Inferior parietal cortex (tissue), 1 donor: ENCODE data around the gene LACTB.

Source experiments
- DNase-seq: peaks from one replicate; pipeline ENCODE4 v3.0.0-alpha.2; 2016; ENCODE audit errors: extremely low spot score

Gene LACTB

DNA sequence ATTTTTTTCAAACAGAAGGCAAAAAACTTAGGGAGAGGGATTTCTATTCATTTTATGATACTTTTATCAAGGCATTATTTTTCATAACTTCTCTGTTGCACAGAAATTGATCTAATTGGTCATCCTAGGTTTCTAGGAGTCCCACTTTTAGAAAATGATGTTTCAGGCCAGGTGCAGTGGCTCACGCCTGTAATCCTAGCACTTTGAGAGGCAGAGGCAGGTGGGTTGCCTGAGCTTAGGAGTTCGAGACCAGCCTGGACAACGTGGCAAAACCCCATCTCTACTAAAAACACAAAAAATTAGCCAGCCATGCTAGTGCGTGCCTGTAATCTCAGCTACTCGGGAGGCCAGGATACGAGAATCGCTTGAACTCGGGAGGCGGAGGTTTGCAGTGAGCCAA, 2.8 kb downstream of the LACTB start:
- no peak for DNase-seq

DNA sequence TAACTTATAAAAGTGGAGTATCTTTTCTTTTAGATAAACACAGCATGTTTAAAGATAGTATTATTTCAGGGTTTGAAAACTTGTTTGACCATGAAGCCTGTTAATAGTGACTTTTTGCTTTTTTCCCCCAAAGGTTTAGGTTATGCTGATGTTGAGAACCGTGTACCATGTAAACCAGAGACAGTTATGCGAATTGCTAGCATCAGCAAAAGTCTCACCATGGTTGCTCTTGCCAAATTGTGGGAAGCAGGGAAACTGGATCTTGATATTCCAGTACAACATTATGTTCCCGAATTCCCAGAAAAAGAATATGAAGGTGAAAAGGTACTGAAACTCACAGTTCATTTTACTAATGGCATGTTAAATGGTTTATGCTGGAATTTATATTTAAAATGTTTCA, 5.1 kb downstream of the LACTB start:
- DNase-seq = no peak

DNA sequence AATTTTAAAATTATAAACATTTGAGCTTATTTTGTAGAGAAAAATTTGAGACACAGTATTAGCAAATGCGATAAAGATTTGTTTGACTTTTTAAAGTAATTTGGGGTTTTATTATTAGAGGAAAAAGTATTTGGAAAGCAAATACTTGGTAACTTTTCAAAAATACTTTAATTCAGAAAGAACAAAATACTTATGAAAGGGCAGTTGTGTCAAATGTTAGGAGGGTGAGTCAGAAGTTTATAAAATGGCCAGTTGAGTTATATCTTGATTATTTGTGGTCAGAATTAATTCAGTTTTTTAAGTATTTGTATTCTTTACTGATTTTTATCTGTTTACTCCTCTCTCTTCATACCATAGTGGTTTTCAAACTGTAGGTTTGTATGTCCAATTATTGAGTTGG, 12.1 kb downstream of the LACTB start:
- no peak for DNase-seq

DNA sequence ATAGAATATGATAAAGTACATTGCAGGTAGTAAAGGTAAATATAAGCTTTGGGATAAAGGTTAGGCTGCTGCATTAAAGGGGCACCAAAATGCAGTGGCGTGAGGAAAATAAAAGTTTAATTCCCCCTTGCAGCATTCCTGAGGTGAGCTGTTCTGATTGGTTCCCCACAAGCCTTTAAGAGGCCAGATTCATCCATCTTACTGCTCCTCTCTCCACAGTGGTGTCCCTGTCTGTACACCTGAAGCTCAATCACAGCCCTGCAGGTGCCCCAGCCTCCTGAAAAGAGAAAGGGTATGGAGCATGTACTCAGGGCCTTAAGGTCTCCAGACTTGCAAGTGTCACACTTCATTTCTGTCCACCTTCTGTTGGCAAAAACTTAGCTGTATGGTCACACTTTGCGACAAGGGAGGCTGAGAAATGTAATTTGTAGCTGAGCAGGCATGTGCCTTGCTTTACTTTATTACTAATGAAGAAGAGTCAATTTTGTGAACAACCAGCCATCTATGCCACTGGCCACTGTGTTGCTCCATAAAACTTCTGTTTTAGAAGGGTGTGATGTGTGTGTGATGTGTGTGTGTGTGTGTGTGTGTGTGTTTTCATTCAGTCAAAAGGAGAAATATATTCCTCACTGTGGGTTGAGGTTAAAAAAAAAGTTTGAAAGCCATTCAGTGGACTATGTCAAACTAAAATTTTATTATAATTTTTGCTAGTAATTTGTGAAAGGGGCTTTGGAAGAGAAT, 12.8 kb downstream of the LACTB start:
- no peak for DNase-seq

DNA sequence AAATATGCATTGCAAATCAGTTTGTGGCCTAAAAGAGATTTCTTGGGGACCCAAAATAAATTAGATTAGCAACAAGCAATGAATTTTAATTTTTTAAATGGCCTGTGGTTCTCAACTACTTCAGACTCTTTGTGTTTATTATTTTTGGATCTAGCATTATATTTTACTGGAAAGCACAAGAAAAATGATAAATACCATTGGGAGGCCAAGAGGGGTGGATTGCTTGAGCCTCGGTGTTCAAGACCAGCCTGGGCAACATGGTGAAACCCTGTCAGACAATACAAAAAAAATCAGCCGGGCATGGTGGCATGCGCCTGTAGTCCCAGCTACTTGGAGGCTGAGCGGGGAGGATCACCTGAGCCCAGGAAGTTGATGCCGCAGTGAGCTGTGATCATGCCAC, 13.6 kb downstream of the LACTB start:
- no peak for DNase-seq

DNA sequence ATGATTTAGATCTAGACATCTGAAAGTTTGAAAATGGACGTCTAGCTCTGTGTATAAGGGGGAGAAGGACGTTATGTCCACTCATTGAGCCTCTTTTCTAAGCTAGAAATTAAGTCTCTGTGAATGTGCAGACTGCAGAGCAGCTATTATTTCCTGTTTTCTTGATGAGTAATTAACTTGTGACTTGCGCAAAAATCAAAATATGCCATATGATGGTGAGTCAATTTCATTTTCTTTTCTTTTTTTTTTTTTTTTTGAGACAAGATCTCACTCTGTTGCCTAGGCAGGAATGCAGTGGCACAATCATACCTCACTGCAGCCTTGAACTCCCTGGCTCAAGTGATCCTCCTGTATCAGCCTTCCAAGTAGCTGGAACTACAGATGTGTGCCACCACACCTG, 14.1 kb downstream of the LACTB start:
- DNase-seq = peak; percentile 15

DNA sequence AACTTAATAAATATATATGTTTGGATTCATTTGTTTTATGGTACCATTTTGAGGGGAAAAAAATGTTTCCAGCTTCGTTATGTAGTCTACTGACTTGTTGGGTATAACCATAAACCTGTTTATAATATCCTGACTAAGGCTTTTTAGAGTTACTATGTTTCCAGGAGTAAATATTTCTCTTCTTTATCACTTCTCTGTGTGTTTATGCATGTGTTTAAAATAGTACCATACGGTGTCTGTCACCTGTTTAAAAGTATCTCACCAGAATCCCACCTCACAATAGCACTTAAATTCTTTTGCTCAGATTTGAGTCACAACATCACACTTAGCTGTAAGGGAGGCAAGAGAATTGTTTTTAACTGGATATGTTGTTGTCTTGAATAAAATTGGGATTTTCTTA, 15.1 kb downstream of the LACTB start:
- DNase-seq = peak; percentile 8

DNA sequence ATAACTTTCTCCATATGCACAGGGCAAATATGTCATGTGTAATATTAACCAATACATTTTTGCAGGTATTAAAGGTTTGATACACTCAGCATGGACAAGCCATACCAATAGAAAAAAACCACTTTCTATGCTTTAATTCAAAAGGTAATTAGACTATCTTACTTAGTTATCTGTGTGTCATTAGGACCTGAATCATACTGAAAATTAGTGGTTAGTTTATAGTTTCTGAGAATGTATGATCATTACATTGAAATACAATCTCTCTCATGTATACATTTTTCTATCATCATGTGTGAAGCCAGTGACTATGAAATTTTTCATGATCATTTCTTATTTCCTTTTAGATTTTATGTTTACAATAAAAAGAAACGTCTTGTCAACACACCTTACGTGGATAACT, 19.3 kb downstream of the LACTB start:
- no peak for DNase-seq

DNA sequence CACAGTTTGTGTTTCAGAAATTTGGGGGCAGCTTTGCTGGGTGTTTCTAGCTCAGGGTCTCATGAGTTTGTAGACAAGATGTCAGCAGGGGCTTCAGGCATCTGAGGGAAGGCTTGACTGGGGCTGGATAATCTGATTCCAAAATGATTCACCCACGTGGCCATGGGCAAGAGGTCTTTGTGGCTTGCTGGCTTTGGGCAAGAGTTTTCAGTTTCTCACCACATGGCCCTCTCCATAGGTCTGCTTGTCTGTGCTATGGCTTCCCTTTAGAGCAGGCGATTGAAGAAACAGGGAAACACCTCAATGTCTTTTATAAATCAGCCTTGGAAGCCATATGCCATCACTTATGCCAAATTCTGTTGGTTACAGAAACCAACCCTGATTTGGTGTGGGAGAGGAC, 23.8 kb downstream of the LACTB start:
- DNase-seq = no peak

DNA sequence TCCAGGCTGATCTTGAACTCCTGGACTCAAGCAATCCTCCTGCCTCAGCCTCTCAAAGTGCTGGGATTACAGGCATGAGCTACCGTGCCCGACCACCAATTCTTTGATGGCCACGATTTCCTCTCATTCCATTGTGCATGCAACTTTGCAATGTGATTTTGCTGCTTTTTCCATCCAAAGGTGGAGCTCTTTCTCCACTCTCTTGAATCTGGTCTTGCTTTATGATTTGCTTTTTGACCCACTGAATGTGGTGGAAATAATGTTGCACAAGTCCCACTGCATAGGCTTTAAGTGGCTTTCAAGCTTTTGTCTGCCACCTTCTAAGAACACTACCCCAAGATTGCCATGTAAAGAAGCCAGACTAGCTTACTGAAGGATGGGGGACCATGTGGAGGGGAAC, 25.0 kb downstream of the LACTB start:
- DNase-seq = no peak

DNA sequence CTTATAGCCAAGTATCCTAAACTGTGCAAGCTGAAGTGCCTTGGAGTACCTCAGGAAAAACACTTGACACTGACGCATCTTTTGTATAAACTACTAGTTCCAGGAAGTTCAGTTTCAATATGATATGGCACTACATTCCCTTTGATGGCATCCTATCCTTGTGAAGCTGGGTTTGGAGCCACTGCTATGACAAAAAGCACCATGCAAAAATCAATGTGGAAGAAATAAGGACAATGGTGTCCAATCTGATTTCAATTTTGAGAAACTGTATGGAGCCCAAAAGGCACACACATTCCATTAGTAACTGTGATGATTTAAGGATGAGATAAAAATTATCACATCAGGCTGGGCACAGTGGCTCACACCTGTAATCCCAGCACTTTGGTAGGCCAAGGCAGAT, 30.0 kb downstream of the LACTB start:
- no peak for DNase-seq

DNA sequence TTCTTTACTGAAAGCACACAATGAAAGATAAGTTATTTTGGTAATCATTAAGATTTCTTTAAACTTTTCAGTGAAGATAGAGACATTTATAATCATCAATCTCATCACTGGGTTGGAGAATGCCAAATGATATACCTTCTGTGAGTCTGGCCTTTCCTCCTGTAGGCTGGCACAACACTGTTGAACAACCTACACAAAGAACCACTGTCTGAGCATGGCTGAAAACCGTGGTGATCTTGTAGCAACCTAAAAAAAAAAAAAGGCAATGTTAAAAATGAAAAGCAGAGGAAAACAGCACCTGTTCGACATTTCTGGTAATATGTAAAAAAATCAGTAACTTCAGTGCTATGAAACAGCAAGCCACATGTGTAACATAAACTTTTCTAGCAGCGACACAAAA, 33.8 kb downstream of the LACTB start:
- DNase-seq = no peak

DNA sequence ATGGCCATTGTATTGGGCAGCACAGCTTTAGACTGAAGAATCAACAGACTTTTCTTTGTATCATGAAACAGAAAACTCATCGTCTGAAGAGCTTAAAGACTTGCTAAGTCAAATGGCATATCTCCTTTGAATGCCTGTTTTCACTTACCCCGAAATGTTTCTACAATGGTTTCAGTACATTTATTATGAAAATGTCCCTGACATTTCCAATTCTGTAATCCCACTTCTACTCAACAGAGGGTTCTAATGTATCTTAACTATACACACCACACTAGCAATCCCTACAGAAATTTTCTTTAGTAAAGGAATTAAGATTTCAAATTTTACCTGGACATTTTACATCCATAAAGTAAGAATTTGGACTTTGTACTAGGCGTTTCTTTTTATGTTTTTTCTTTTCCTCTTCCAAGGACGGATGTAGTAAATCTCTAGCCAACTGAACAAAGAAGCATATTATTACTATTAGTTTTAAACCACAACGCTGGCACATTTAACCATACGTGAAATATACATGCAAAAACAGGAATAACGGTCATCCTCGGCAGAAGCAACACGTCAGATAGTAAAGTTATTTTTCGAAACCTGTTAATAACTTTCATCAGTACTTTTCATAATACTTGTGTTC, 34.5 kb downstream of the LACTB start:
- peak; percentile 40 for DNase-seq

DNA sequence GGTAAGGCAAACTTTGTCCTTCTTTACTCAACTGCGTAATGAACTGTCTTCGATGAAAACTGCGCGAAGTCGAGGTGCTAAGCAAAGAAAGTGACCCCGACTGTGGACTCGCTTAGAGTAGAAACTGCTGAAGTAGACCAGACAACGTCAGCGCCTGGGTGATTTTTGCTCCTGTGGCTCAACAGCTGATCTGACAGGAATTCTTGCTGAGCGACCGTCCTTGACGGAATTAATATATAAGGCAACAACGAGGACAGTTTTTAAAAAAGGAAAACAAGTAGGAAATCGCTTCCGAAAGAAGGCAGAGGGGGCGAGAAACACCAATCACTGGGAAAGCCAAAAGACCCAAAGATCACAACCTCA, 35.1 kb downstream of the LACTB start:
- peak; percentile 56 for DNase-seq

DNA sequence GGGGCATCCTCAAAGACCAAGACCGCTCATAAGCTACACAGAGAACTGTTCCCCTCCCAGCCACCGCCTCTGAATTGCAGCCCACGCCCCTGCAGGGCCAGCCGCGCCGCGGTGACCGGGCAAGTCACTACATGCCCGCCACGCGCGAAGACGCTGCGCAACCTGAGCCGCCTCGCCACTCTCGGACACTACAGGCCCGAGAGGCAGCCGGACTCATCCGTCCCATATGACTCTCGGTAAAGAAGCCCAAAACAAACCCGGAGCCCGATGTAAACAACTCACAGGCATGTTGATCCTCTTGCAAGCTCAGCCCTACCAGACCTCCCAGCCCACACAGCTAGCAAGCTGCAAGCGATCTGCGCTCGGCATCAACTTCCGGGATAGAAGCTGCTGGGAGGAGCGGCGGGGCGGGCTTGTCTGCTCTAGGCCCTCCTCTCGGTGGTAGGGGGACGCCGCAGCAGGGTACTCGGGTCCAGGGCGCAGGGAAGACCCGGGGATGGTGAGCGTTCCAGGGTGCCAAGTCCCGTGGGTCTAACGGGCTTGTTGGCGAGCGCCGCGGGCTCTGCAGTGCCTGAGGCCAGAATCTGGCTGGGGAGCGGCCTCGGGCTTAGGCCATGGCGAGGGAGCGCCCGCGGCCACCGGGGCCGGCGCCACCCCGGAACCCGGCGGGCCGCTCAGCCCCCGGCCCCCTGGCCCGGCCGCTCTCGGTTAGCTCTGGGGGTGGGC, 35.6 kb downstream of the LACTB start, which contains the start of gene RPS27L:
Gene RPS27L (minus strand): TSS at position 360 of the 726 bp plus-strand sequence. CDS start 72 bp downstream, at position 288.
- peak; percentile 89 for DNase-seq

DNA sequence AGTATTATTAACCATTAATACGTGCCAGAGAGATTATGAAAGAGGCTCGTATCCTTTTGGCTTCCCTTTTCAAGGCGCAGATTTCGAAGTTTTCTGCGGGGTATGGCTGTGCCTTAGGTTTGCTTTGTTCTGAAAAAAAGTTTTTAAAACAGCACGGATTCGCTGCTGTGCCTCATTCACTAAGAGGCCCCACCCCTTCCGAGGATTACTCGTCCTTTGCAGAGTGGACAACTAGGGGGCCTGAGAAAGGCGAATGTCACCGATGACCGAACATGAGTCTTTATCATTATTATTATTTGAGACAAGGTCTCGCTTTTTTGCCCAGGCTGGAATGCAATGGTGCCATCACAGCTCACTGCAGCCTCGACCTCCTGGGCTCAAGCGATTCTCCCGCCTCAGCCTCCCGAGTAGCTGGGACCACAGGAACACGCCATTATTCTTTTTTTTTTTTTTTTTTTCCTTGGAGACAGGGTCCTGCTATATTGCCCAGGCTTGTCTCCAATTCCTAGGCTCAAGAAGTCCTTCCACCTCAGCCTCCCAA, 36.3 kb downstream of the LACTB start:
- DNase-seq = peak; percentile 49

DNA sequence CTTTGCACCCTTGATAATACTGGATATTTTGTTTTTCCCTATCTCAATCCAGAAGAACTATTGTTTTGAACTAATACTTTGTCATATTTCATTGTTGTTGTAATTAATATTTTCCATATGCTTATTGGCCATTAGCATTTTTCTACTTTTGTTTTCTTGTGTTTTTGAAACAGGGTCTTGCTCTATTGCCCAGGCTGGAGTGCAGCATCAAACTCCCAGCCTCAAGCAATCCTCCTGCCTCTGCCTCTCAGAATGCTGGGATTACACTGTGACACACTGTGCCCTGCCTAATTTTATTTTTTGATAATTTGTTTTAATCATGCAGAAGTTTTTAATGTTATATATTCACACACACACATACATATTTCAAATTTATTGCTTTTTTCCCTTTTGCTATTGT, 39.0 kb downstream of the LACTB start:
- no peak for DNase-seq

DNA sequence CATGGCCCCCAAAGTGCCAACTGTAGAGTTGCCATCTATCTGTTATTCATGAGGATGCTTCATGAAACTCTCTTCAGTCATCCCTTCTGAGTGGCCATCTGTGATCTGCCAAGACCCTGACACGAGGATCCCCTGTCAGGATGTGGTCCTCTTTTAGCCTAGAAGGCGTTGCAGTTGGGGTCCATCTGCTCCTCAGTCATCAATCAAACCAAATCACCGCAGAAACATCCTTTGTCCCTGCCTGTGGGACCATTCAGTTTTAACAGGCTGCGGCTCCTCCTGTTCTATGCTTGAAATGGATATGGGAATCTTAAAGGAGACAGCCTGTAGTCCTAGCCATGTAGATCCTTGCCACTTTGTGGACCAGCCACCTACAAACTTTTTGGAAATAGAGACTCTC, 41.6 kb downstream of the LACTB start:
- DNase-seq = no peak

DNA sequence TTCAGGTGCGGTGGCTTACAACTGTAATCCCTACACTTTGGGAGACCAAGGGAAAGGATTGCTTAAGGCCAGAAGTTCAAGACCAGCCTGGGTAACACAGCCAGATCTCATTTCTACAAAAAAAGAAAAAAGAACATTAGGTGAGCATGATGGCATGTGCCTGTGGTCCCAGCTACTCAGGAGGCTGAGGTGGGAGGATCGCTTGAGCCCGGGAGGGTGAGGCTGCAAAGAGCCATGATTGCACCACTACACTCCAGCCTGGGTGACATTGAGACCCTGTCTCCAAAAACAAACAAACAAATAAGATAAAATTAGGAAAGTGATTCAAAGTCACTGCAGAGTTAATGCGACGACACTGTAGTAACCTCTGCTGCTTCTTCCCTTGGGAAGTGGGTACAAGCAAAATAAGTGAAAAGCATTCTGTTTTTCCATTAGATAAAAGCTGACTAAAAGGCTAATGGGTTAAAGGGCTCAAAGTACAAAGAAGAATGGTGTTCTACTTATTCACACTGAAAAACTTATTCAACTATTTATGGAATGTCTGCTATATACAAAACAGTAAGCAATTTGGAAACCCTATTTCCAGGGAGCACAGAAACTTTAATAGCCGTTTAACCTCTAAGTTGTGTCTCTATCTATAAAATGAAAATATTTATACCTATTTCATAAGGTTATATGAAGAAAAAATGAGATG, 43.7 kb downstream of the LACTB start:
- DNase-seq = no peak

DNA sequence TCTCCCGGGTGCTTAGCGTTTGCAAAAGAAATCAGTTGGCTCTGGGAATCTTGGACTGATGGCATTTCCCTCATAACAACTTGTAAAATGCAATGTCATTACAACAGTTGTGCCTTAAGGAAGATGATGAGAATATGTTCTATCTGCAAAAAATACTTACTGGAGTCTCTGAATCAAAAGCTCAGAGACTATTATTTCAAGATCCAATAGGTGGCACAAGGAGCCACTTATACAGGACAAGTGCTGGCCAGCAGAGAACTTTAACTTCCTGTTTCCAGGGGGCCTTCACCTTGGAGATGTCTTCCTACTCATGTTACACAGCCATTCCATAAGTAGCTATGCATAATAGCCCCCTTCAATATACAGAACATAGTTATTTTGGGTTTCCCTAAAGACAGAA, 44.6 kb downstream of the LACTB start:
- no peak for DNase-seq

DNA sequence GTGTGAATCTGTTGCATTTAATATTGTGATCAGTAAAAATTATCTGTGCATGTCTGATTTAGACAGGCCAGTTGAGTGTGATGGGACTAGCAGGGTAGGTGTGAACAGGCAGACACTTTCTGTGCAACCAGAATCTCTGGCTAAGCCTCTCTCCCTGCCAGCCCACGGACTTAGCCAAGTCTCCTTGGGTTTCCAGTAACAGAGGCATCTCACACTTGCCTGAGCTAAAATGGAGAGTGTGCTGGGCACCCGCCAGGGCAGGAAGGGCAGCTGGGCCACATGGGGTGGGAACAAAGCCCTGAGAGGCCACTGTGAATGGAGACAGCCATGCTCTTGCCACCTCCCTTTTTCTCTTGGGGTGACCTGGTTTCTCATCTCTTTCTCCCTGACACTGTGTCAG, 48.1 kb downstream of the LACTB start:
- DNase-seq = no peak

DNA sequence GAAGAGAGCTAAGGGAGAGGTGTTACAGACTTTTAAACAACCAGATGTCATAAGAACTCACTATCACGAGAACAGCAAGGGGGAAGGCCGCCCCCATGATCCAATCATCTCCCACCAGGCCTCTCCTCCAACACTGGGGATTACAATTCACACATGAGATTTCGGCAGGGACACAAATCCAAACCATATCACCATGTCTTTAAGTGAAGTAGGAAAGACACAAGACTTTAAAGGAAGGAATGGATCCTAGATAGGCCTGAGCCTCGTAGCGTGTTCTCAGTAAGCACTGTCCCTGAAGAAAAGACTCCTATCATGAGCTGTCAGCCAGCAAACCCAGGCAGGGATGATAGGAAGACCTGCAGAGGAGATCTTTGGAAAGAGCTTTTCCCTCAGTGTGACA, 50.7 kb downstream of the LACTB start:
- no peak for DNase-seq
